K562 (cell line): Measurements from ENCODE around the gene GABRP. TPM values are rescaled to one million over a fixed set of nuclear protein-coding genes. Genes with fewer than 3 reads are reported as not detected.

Experiments
- ATAC-seq: fragments of 200-7000 bp; cut with Tn5 transposase; 3 replicates; pipeline ENCODE4 v1.9.1; 2020; ENCODE audit warnings: moderate library complexity
- BruUV-seq: library from RNA; stranded (reverse); fragments of 400-500 nt; replicated peaks from 2 replicates; lab custom pipeline; 2021; lab: Mats Ljungman, UMichigan
- CTCF ChIA-PET: fragments of 300-600 bp; formaldehyde crosslinking; extraction: SDS; loops from one replicate; lab custom pipeline; 2021; ENCODE audit warnings: low intra/inter-chr PET ratio; lab: Yijun Ruan, JAX
- POLR2A ChIA-PET: fragments of 300-600, 350-650 bp; sonication (Branson Sonifier 250); formaldehyde crosslinking; extraction: SDS; loops from one replicate; lab custom pipeline; 2021; ENCODE audit warnings: antibody characterized with exemption, inconsistent platforms; lab: Yijun Ruan, JAX
- DNase-seq, 4 experiments: peaks; one replicate each; pipeline versions ENCODE4 v3.0.0 to v3.0.0-alpha.2; 2011 to 2018; ENCODE audit warnings: low spot score in 3 of 4, mixed read lengths in 3 of 4; ENCODE audit errors: extremely low read depth in 1 of 4
- FAIRE-seq: peaks from 2 replicates; lab custom pipeline; 2011; peaks lifted over from hg19 to GRCh38; lab: Jason Lieb, UNC
- H2AFZ ChIP-seq: 2 replicates; pipeline ENCODE4 v1.6.0; 2011; ENCODE audit warnings: low read depth, low read length, control low read depth, inconsistent platforms
- H3K27ac ChIP-seq: fragments of 200-600 bp; 3 replicates; pipeline ENCODE4 v1.8.0; 2011; ENCODE audit warnings: low read depth, mild to moderate bottlenecking, control low read depth, inconsistent platforms, low read length, moderate library complexity, mixed read lengths; ENCODE audit errors: extremely low read depth
- H3K27me3 ChIP-seq, 2 experiments: fragments of 300-600 bp in 1 of 2; 2 replicates in 1 of 2; 3 replicates in 1 of 2; pipeline versions ENCODE4 v1.6.0 to v1.8.0; 2011; ENCODE audit warnings: inconsistent platforms in 2 of 2, low read length in 2 of 2, mild to moderate bottlenecking in 1 of 2, mixed read lengths in 1 of 2, moderate library complexity in 1 of 2; ENCODE audit not compliant: control insufficient read depth in 2 of 2, insufficient read depth in 2 of 2
- H3K36me3 ChIP-seq: fragments of 300-600 bp; 3 replicates; pipeline ENCODE4 v1.8.0; 2011; ENCODE audit warnings: mild to moderate bottlenecking, low read length, inconsistent platforms; ENCODE audit not compliant: control insufficient read depth, insufficient read depth
- H3K4me1 ChIP-seq, 2 experiments: fragments of 200-600 bp in 1 of 2; replicated peaks in 1 of 2; 2 replicates in 1 of 2; 3 replicates in 1 of 2; pipeline versions ENCODE4 v1.5.1 to v1.8.0; 2011; ENCODE audit warnings: inconsistent platforms in 2 of 2, low read length in 2 of 2, mild to moderate bottlenecking in 1 of 2, mixed read lengths in 1 of 2, moderate library complexity in 1 of 2; ENCODE audit not compliant: control insufficient read depth in 2 of 2, insufficient read depth in 2 of 2
- H3K4me2 ChIP-seq: 2 replicates; pipeline ENCODE4 v1.6.1; 2011; ENCODE audit warnings: low read length, control low read depth, inconsistent platforms, mixed read lengths; ENCODE audit not compliant: insufficient read depth
- H3K4me3 ChIP-seq: fragments of 200-600 bp; sonication (generic), shearing (Covaris generic); 2 replicates; pipeline ENCODE4 v1.5.1; 2016; ENCODE audit warnings: control low read depth, inconsistent platforms
- H3K79me2 ChIP-seq: fragments of 200-600 bp; 3 replicates; pipeline ENCODE4 v1.8.0; 2011; ENCODE audit warnings: low read length, inconsistent platforms; ENCODE audit not compliant: control insufficient read depth, insufficient read depth
- H3K9ac ChIP-seq, 2 experiments: 2 replicates each; pipeline versions ENCODE4 v1.6.0 to v1.6.1; 2011; ENCODE audit warnings: low read depth in 2 of 2, low read length in 2 of 2, control low read depth in 1 of 2, inconsistent platforms in 1 of 2, mild to moderate bottlenecking in 1 of 2, mixed read lengths in 1 of 2; ENCODE audit not compliant: insufficient read depth in 1 of 2
- H3K9me1 ChIP-seq: one replicate; pipeline ENCODE4 v1.6.0; 2011; ENCODE audit warnings: inconsistent platforms, mild to moderate bottlenecking, low read length, moderate library complexity; ENCODE audit not compliant: control insufficient read depth, insufficient read depth
- H3K9me3 ChIP-seq: replicated peaks from 2 replicates; pipeline ENCODE4 v1.5.1; 2011; ENCODE audit warnings: low read depth, low read length, inconsistent platforms; ENCODE audit not compliant: control insufficient read depth, insufficient read depth
- H4K20me1 ChIP-seq: replicated peaks from 2 replicates; pipeline ENCODE4 v1.6.1; 2011; ENCODE audit warnings: low read length, inconsistent platforms, mixed read lengths; ENCODE audit not compliant: control insufficient read depth, insufficient read depth
- DEAF1 ChIP-seq: fragments of 450-650 bp; formaldehyde crosslinking; IDR thresholded peaks from 2 replicates; pipeline ENCODE4 v1.4.0; 2020; ENCODE audit warnings: mild to moderate bottlenecking, moderate library complexity
- ZFP36 ChIP-seq: fragments of 150-350 bp; IDR thresholded peaks from 2 replicates; pipeline ENCODE4 v1.6.1; 2018; ENCODE audit warnings: low read length, low read depth; ENCODE audit not compliant: partially characterized antibody
- WGBS: fragments of 100-300 bp; shearing (Covaris generic); methylation state at CpG from one replicate; pipeline ENCODE4 v1.1.6; 2016; ENCODE audit warnings: low coverage, mixed read lengths; ENCODE audit not compliant: insufficient coverage; ENCODE audit errors: missing lambda C conversion rate; 5-methylcytosine and 5-hydroxymethylcytosine counted together
- in situ Hi-C: fragments of 300-500 bp; cut with MboI; formaldehyde crosslinking; loops from 4 replicates; pipeline ENCODE4 v1.15.0; 2018; ENCODE audit warnings: inconsistent platforms, mixed read lengths
- intact Hi-C: fragments of 100-400 bp; cut with micrococcal nuclease; formaldehyde crosslinking; loops from 2 replicates; pipeline ENCODE4 v1.14.2; 2022
- polyA plus RNA-seq, 8 experiments: library from polyadenylated mRNA; depleted of rRNA in 4 of 8; stranded (reverse) in 5 of 8; unstranded in 3 of 8; fragments of >200 nt; fragmentation: Nextera tagmentation in 2 of 8; fragmentation: Illumina TruSeq in 1 of 8; extraction: Ambion mirVana in 2 of 8; extraction: Trizol in 1 of 8; gene quantifications; 2 replicates each; pipeline versions ENCODE4 v1.2.1 to v1.2.3, GENCODE V29; 2011 to 2014; ENCODE audit warnings: inconsistent platforms in 1 of 8, missing spikeins in 1 of 8
- total RNA-seq, 7 experiments: library from RNA; depleted of rRNA in 6 of 7; stranded (reverse); fragments of >200 nt in 6 of 7; fragmentation: Illumina TruSeq in 2 of 7; extraction: Trizol in 2 of 7; gene quantifications; 2 replicates each; pipeline versions ENCODE4 v1.2.1 to v1.2.3, GENCODE V29; 2011 to 2021; ENCODE audit warnings: low replicate concordance in 1 of 7
- TF ChIP-seq, protein P1 (sequence below): IDR thresholded peaks from 3 replicates; pipeline ENCODE4 v1.6.1; 2011; ENCODE audit warnings: borderline replicate concordance, mild to moderate bottlenecking, moderate library complexity; ENCODE audit not compliant: insufficient read length; ENCODE audit errors: extremely low read depth

GABRP gene
- total and polyA plus RNA-seq, 9 of the 15 experiments (the other 6 are each of a cell fraction or from before 2014, with no cell fraction given) = not detected

- no peak overlapping the region for H2AFZ ChIP-seq
- intact Hi-C loops = loop anchor here (2.0 to 10.0 kb wide), 2 partner anchors 421 to 599 kb away; no protein-coding TSS in a partner anchor
- H3K27me3 ChIP-seq = peaks cover 0 to 16% of the 10 kb centered on the region in 2 experiments; a peak in 3 of 5 replicates
- no peaks in the 10 kb centered on the region for H3K36me3 ChIP-seq
- no peak overlapping the region for H3K4me2 ChIP-seq
- H4K20me1 ChIP-seq = no peaks in the 10 kb centered on the region; the same call in 1 of the 2 replicates
- ATAC-seq = no peak
- H3K9me3 ChIP-seq = no peaks in the 10 kb centered on the region
- no peaks in the 10 kb centered on the region for H3K9me1 ChIP-seq
- no peak for FAIRE-seq
- in situ Hi-C loops = loop anchor here (10.0 kb wide), 1 partner anchor 591 kb away; no protein-coding TSS in a partner anchor
- H3K4me1 ChIP-seq = peaks cover 0 to 9% of the 10 kb centered on the region in 2 experiments; a peak in 2 of 5 replicates
- ChIA-PET POLR2A (no interaction called here), CTCF (no interaction called here)
- H3K79me2 ChIP-seq = no peaks in the 10 kb centered on the region
- H3K4me3 ChIP-seq = no peak overlapping the region
- BruUV-seq = no TSS peak
- H3K27ac ChIP-seq = no peak overlapping the region
- TF ChIP-seq DEAF1 (CRISPR knock-in tag) (no peak), ZFP36 (peak; percentile 73)
- TF ChIP-seq, protein P1, sequence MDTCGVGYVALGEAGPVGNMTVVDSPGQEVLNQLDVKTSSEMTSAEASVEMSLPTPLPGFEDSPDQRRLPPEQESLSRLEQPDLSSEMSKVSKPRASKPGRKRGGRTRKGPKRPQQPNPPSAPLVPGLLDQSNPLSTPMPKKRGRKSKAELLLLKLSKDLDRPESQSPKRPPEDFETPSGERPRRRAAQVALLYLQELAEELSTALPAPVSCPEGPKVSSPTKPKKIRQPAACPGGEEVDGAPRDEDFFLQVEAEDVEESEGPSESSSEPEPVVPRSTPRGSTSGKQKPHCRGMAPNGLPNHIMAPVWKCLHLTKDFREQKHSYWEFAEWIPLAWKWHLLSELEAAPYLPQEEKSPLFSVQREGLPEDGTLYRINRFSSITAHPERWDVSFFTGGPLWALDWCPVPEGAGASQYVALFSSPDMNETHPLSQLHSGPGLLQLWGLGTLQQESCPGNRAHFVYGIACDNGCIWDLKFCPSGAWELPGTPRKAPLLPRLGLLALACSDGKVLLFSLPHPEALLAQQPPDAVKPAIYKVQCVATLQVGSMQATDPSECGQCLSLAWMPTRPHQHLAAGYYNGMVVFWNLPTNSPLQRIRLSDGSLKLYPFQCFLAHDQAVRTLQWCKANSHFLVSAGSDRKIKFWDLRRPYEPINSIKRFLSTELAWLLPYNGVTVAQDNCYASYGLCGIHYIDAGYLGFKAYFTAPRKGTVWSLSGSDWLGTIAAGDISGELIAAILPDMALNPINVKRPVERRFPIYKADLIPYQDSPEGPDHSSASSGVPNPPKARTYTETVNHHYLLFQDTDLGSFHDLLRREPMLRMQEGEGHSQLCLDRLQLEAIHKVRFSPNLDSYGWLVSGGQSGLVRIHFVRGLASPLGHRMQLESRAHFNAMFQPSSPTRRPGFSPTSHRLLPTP = no peak
- peak in 1 of 4 experiments; percentile 20 for DNase-seq
- H3K9ac ChIP-seq = no peak overlapping the region
- WGBS = 1% methylated on average over 12 of the region's 12 CpGs
Observed at GRCh38 chr5:170743876-170744212, 39.7 kb upstream of the GABRP start.
